Measurements from ENCODE around the gene HDAC9. TPM values are rescaled to one million over a fixed set of nuclear protein-coding genes. Genes with fewer than 3 reads are reported as not detected.

Gene HDAC9
- polyA plus RNA-seq, 3 donors, result 1.0 to 6.2 (median 3.8) TPM

- no peak overlapping the region for H3K27ac ChIP-seq (ENCODE audit: low read depth, low read length)
- WGBS, 3 donors, result 47 to 51% (median 51%) methylated on average over 3 of the region's 3 CpGs
Measured at GRCh38 chr7:18829858-18830285, 334.3 kb downstream of the HDAC9 start.

- 29 to 39% (median 31%) methylated on average over 4 of the region's 4 CpGs for WGBS, 3 donors
- no peak overlapping the region for H3K27ac ChIP-seq (ENCODE audit: low read depth, low read length)
Measured at GRCh38 chr7:18831419-18831818, 335.9 kb downstream of the HDAC9 start.

GRCh38 chr7:18831943-18832342, 336.4 kb downstream of the HDAC9 start:
- 59 to 71% (median 69%) methylated on average over 2 of the region's 2 CpGs for WGBS, 3 donors
- H3K27ac ChIP-seq (ENCODE audit: low read depth, low read length), result no peak overlapping the region

- no peak overlapping the region for H3K27ac ChIP-seq (ENCODE audit: low read depth, low read length)
- WGBS, 3 donors, result 59 to 76% (median 71%) methylated on average over 8 of the region's 8 CpGs
Measured at GRCh38 chr7:18834577-18834976, 339.0 kb downstream of the HDAC9 start.

- 38 to 60% (median 49%) methylated on average over 7 of the region's 7 CpGs for WGBS, 3 donors
Measured at GRCh38 chr7:18835001-18835690, 339.6 kb downstream of the HDAC9 start.

GRCh38 chr7:18843979-18844378, 348.4 kb downstream of the HDAC9 start:
- WGBS, 3 donors, result 66 to 77% (median 74%) methylated on average over 3 of the region's 3 CpGs
- H3K27ac ChIP-seq (ENCODE audit: low read depth, low read length), result no peak overlapping the region

More at GRCh38 chr7:18835001-18835690, 339.6 kb downstream of the HDAC9 start:
- H3K27ac ChIP-seq (ENCODE audit: low read depth, low read length), result no peak overlapping the region

GRCh38 chr7:18844735-18845134, 349.2 kb downstream of the HDAC9 start:
- WGBS, 3 donors, result 89 to 93% (median 91%) methylated on average over 5 of the region's 5 CpGs
- H3K27ac ChIP-seq (ENCODE audit: low read depth, low read length), result no peak overlapping the region

GRCh38 chr7:18845700-18846099, 350.2 kb downstream of the HDAC9 start:
- 84 to 94% (median 91%) methylated on average over 6 of the region's 6 CpGs for WGBS, 3 donors
- H3K27ac ChIP-seq (ENCODE audit: low read depth, low read length), result no peak overlapping the region

GRCh38 chr7:18846765-18847215, 351.2 kb downstream of the HDAC9 start:
- no peak overlapping the region for H3K27ac ChIP-seq (ENCODE audit: low read depth, low read length)
- WGBS, 3 donors, result 42 to 72% (median 58%) methylated on average over 4 of the region's 4 CpGs

- H3K27ac ChIP-seq (ENCODE audit: low read depth, low read length), result no peak overlapping the region
- 69 to 90% (median 87%) methylated on average over 1 of the region's 1 CpG for WGBS, 3 donors
Measured at GRCh38 chr7:18849130-18849529, 353.6 kb downstream of the HDAC9 start.

- 59 to 90% (median 85%) methylated on average over 4 of the region's 4 CpGs for WGBS, 3 donors
- no peak overlapping the region for H3K27ac ChIP-seq (ENCODE audit: low read depth, low read length)
Measured at GRCh38 chr7:18855796-18856195, 360.2 kb downstream of the HDAC9 start.

GRCh38 chr7:18858232-18858631, 362.7 kb downstream of the HDAC9 start:
- WGBS, 3 donors, result 49 to 88% (median 77%) methylated on average over 3 of the region's 3 CpGs
- no peak overlapping the region for H3K27ac ChIP-seq (ENCODE audit: low read depth, low read length)

- no peak overlapping the region for H3K27ac ChIP-seq (ENCODE audit: low read depth, low read length)
- WGBS, 3 donors, result 78 to 93% (median 80%) methylated on average over 1 of the region's 1 CpG
Measured at GRCh38 chr7:18859318-18859717, 363.8 kb downstream of the HDAC9 start.

GRCh38 chr7:18860221-18860620, 364.7 kb downstream of the HDAC9 start:
- H3K27ac ChIP-seq (ENCODE audit: low read depth, low read length), result no peak overlapping the region

GRCh38 chr7:18861514-18862118, 366.1 kb downstream of the HDAC9 start:
- WGBS, 3 donors, result 82 to 83% (median 83%) methylated on average over 4 of the region's 4 CpGs
- no peak overlapping the region for H3K27ac ChIP-seq (ENCODE audit: low read depth, low read length)

- 75 to 87% (median 86%) methylated on average over 3 of the region's 3 CpGs for WGBS, 3 donors
- no peak overlapping the region for H3K27ac ChIP-seq (ENCODE audit: low read depth, low read length)
Measured at GRCh38 chr7:18864967-18865366, 369.4 kb downstream of the HDAC9 start.

GRCh38 chr7:18866359-18867036, 370.9 kb downstream of the HDAC9 start:
- WGBS, 3 donors, result 50 to 56% (median 52%) methylated on average over 4 of the region's 4 CpGs
- H3K27ac ChIP-seq (ENCODE audit: low read depth, low read length), result no peak overlapping the region

- WGBS, 3 donors, result 71 to 95% (median 90%) methylated on average over 2 of the region's 2 CpGs
- H3K27ac ChIP-seq (ENCODE audit: low read depth, low read length), result no peak overlapping the region
Measured at GRCh38 chr7:18872344-18872743, 376.8 kb downstream of the HDAC9 start.

- no peak overlapping the region for H3K27ac ChIP-seq (ENCODE audit: low read depth, low read length)
- 76 to 91% (median 86%) methylated on average over 5 of the region's 5 CpGs for WGBS, 3 donors
Measured at GRCh38 chr7:18873734-18874336, 378.3 kb downstream of the HDAC9 start.

Data from adipose tissue (tissue), 3 donors.